ENCODE measurements around the gene TMED1.

- TF ChIP-seq CTCF (IDR thresholded peaks at IDR 0.05): no peak
- no peak for TF ChIP-seq EZH2 (IDR thresholded peaks at IDR 0.05)
These were observed 47.9 kb downstream of the TMED1 start for GRCh38 chr19:10788146-10788545.
